Neuronal stem cell (in vitro differentiated cells): ENCODE results near the gene PGAP3.

Experiments
- DNase-seq: peaks from one replicate; pipeline ENCODE4 v3.0.0-alpha.2; 2013; ENCODE audit warnings: low spot score
- H2AFZ ChIP-seq: one replicate; pipeline ENCODE4 v1.6.1; 2013; ENCODE audit warnings: mild to moderate bottlenecking, low read length, inconsistent platforms
- H2AK5ac ChIP-seq: 2 replicates; pipeline ENCODE4 v1.6.1; 2013; ENCODE audit warnings: low read depth, mild to moderate bottlenecking, inconsistent platforms, low read length, moderate library complexity, mixed read lengths
- H2BK120ac ChIP-seq: 2 replicates; pipeline ENCODE4 v1.6.1; 2013; ENCODE audit warnings: low read depth, mild to moderate bottlenecking, inconsistent platforms, low read length, moderate library complexity, mixed read lengths
- H2BK12ac ChIP-seq: one replicate; pipeline ENCODE4 v1.6.1; 2013; ENCODE audit warnings: low read length, inconsistent platforms
- H2BK15ac ChIP-seq: 2 replicates; pipeline ENCODE4 v1.6.1; 2013; ENCODE audit warnings: mild to moderate bottlenecking, low read length, inconsistent platforms, mixed read lengths
- H2BK5ac ChIP-seq: one replicate; pipeline ENCODE4 v1.6.1; 2013; ENCODE audit warnings: inconsistent platforms, mild to moderate bottlenecking, low read length, moderate library complexity
- H3K14ac ChIP-seq: one replicate; pipeline ENCODE4 v1.6.1; 2013; ENCODE audit warnings: low read length, inconsistent platforms
- H3K18ac ChIP-seq: 2 replicates; pipeline ENCODE4 v1.6.1; 2013; ENCODE audit warnings: low read length, inconsistent platforms
- H3K23ac ChIP-seq: 2 replicates; pipeline ENCODE4 v1.6.1; 2013; ENCODE audit warnings: low read depth, mild to moderate bottlenecking, mixed read lengths, low read length, inconsistent platforms; ENCODE audit not compliant: poor library complexity
- H3K27ac ChIP-seq: replicated peaks from 3 replicates; pipeline ENCODE4 v1.5.1; 2013; ENCODE audit warnings: low read length, inconsistent platforms
- H3K27me3 ChIP-seq, 3 experiments: 2 replicates each; pipeline ENCODE4 v1.6.1; 2013; ENCODE audit warnings: low read length in 3 of 3, mild to moderate bottlenecking in 2 of 3, inconsistent platforms in 1 of 3, low read depth in 1 of 3, mixed read lengths in 1 of 3, moderate library complexity in 1 of 3; ENCODE audit not compliant: control insufficient read depth in 3 of 3, insufficient read depth in 3 of 3
- H3K36me3 ChIP-seq, 2 donors: replicated peaks in 1 of 2; 2 replicates each; pipeline ENCODE4 v1.6.1; 2013; ENCODE audit warnings: low read length in 2 of 2; ENCODE audit not compliant: control insufficient read depth in 2 of 2, insufficient read depth in 2 of 2
- H3K4ac ChIP-seq: 2 replicates; pipeline ENCODE4 v1.6.1; 2013; ENCODE audit warnings: inconsistent platforms, mild to moderate bottlenecking, low read length, moderate library complexity
- H3K4me1 ChIP-seq, 2 donors: 1 replicate in 1 of 2; 2 replicates in 1 of 2; pipeline ENCODE4 v1.6.1; 2013; ENCODE audit warnings: low read length in 2 of 2, low read depth in 1 of 2; ENCODE audit not compliant: control insufficient read depth in 2 of 2, insufficient read depth in 1 of 2
- H3K4me2 ChIP-seq: one replicate; pipeline ENCODE4 v1.6.1; 2013; ENCODE audit warnings: mild to moderate bottlenecking, low read length, inconsistent platforms; ENCODE audit not compliant: insufficient read depth, poor library complexity, severe bottlenecking
- H3K4me3 ChIP-seq, 2 donors: 2 replicates each; pipeline ENCODE4 v1.5.1; 2013; ENCODE audit warnings: low read length in 2 of 2, mild to moderate bottlenecking in 2 of 2, inconsistent platforms in 1 of 2, moderate library complexity in 1 of 2
- H3K79me1 ChIP-seq: one replicate; pipeline ENCODE4 v1.6.1; 2013; ENCODE audit warnings: low read depth, mild to moderate bottlenecking, inconsistent platforms, low read length, moderate library complexity
- H3K9ac ChIP-seq: one replicate; pipeline ENCODE4 v1.6.1; 2013; ENCODE audit warnings: mild to moderate bottlenecking, low read depth, low read length, inconsistent platforms; ENCODE audit not compliant: poor library complexity
- H3K9me3 ChIP-seq, 2 donors: replicated peaks in 1 of 2; 2 replicates each; pipeline versions ENCODE3 to v1.6.1; 2013; ENCODE audit warnings: low read length in 2 of 2, mild to moderate bottlenecking in 2 of 2, inconsistent platforms in 1 of 2, low read depth in 1 of 2, mixed read lengths in 1 of 2, moderate library complexity in 1 of 2; ENCODE audit not compliant: control insufficient read depth in 2 of 2, insufficient read depth in 1 of 2
- H4K8ac ChIP-seq: one replicate; pipeline ENCODE4 v1.6.1; 2013; ENCODE audit warnings: low read depth, mild to moderate bottlenecking, inconsistent platforms, low read length, moderate library complexity
- H4K91ac ChIP-seq: one replicate; pipeline ENCODE4 v1.6.1; 2013; ENCODE audit warnings: low read length, low read depth, mild to moderate bottlenecking, inconsistent platforms; ENCODE audit not compliant: poor library complexity
- WGBS, 2 donors: extraction: QIAGEN DNeasy Blood & Tissue Kit; methylation state at CpG; one replicate each; pipeline ENCODE4 v1.1.7; 2013; ENCODE audit warnings: missing lambda C conversion rate in 2 of 2, mixed read lengths in 1 of 2; ENCODE audit not compliant: insufficient read length in 2 of 2, insufficient replicate concordance in 1 of 2; ENCODE audit errors: extremely low coverage in 2 of 2; 5-methylcytosine and 5-hydroxymethylcytosine counted together

PGAP3 gene

GRCh38 chr17:39640591-39641031 lies 47.2 kb downstream of the PGAP3 start:
- H3K4me1 ChIP-seq, result peaks cover 15 to 28% of the 10 kb centered on the region in 2 donors
- H2AK5ac ChIP-seq, result no peak overlapping the region
- no peak overlapping the region for H3K9ac ChIP-seq
- H3K79me1 ChIP-seq, result peaks cover 15% of the 10 kb centered on the region
- H3K23ac ChIP-seq, result no peak overlapping the region
- no peak overlapping the region for H2BK120ac ChIP-seq
- no peak overlapping the region for H2BK15ac ChIP-seq
- H3K9me3 ChIP-seq, result no peaks in the 10 kb centered on the region
- H3K27me3 ChIP-seq, result no peaks in the 10 kb centered on the region
- H3K18ac ChIP-seq, result no peak overlapping the region
- no CpG with 5 or more reads among the region's 4 CpGs for WGBS, 2 donors
- no peak overlapping the region for H4K8ac ChIP-seq
- no peak overlapping the region for H3K4ac ChIP-seq
- H2BK12ac ChIP-seq, result no peak overlapping the region
- H3K14ac ChIP-seq, result no peak overlapping the region
- no peak overlapping the region for H3K27ac ChIP-seq
- no peak for DNase-seq
- no peak overlapping the region for H3K4me3 ChIP-seq
- H3K4me2 ChIP-seq, result no peak overlapping the region
- no peak overlapping the region for H4K91ac ChIP-seq
- no peak overlapping the region for H2BK5ac ChIP-seq
- H3K36me3 ChIP-seq, result no peaks in the 10 kb centered on the region
- no peak overlapping the region for H2AFZ ChIP-seq

DNA sequence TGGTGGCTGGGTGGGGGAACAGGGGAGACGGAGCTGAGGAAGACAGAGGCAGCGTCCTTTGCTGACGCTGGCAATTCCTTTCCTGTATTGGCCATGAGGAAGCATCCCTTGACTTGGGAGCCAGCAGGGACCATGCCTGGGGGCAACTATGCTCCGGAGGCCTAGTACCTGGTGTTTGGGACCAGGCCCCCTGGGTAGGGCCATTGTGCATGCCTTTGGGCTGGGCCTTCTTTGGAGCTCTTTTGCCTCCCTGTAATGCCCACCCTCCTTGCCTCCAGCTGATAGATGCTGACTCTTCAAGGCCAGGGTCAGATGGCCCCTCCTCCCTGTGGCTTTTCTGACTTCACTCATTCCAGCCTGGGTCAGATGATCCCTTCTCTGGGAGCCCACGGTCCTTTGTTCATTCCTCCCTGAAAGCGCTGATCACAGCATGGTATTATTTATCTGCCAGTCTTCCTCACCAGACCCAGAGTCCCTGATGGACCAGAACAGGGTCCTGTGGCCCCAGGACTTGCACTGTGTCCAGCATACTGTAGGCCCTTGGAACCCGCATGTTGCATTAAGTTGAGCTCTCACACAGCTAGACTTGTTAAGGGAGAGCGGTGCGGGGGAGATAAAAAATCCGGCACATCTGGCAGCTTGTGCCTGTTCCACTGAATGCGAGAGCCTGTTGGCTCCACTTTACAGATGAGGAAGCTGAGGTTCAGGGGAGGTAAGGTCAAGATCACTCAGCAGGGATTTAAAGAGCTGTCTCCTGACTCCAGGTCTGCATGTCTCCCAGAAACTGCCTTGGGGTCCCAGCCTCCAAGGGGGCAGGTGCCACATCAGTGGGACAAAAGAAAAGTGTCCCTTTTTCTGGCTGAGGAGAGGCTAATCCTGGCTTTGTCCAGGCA lies 48.0 kb downstream of the PGAP3 start:
- no peak overlapping the region for H3K27ac ChIP-seq
- no peak overlapping the region for H2BK15ac ChIP-seq
- no peak overlapping the region for H2BK120ac ChIP-seq
- H3K4me2 ChIP-seq, result no peak overlapping the region
- no peak overlapping the region for H2AFZ ChIP-seq
- H2AK5ac ChIP-seq, result no peak overlapping the region
- H3K27me3 ChIP-seq, result no peaks in the 10 kb centered on the region
- no peak overlapping the region for H3K4ac ChIP-seq
- H4K8ac ChIP-seq, result no peak overlapping the region
- H4K91ac ChIP-seq, result no peak overlapping the region
- DNase-seq, result no peak
- peak overlapping the region; percentile 31 for H2BK5ac ChIP-seq
- no peak overlapping the region for H3K14ac ChIP-seq
- H3K79me1 ChIP-seq, result peaks cover 13% of the 10 kb centered on the region
- no CpG with 5 or more reads among the region's 11 CpGs for WGBS, 2 donors
- no peaks in the 10 kb centered on the region for H3K36me3 ChIP-seq
- H3K4me1 ChIP-seq, result peaks cover 12 to 25% of the 10 kb centered on the region in 2 donors
- no peak overlapping the region for H3K9ac ChIP-seq
- H3K23ac ChIP-seq, result no peak overlapping the region
- H2BK12ac ChIP-seq, result no peak overlapping the region
- no peak overlapping the region for H3K4me3 ChIP-seq
- H3K18ac ChIP-seq, result no peak overlapping the region
- no peaks in the 10 kb centered on the region for H3K9me3 ChIP-seq

GRCh38 chr17:39639043-39639442 lies 48.8 kb downstream of the PGAP3 start:
- Histone ChIP-seq H4K91ac (no peak overlapping the region), H2AFZ (no peak overlapping the region), H3K14ac (no peak overlapping the region), H3K4me1 (peaks cover 10 to 27% of the 10 kb centered on the region in 2 donors), H2BK5ac (no peak overlapping the region), H2BK120ac (no peak overlapping the region), H2BK12ac (no peak overlapping the region), H2AK5ac (no peak overlapping the region), H3K4me2 (no peak overlapping the region), H3K4me3 (no peak overlapping the region), H4K8ac (no peak overlapping the region), H2BK15ac (no peak overlapping the region), H3K27ac (no peak overlapping the region), H3K27me3 (no peaks in the 10 kb centered on the region), H3K18ac (no peak overlapping the region), H3K4ac (no peak overlapping the region), H3K9me3 (no peaks in the 10 kb centered on the region), H3K9ac (no peak overlapping the region), H3K23ac (no peak overlapping the region), H3K79me1 (peaks cover 12% of the 10 kb centered on the region), H3K36me3 (no peaks in the 10 kb centered on the region)
- no peak for DNase-seq
- no CpG with 5 or more reads among the region's 2 CpGs for WGBS, 2 donors

DNA sequence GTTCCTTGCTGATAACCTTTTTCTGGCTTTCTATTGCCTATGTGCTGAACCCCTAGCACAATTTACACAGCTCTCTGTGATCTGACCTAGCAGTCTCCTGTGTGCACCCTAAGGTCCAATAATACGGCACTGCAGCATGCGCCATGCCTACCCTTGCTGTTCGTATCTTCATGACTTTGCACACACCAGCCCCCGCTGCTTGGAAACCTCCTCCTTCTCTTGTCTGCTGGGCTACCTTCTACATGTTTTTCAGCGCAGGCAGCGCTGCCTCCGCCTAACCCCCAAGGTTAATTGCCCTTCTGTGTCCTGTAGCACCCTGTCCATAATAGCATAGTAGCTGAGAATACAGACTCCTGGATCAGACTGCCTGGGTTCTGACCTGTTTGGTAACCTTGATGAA lies 49.5 kb downstream of the PGAP3 start:
- no peak overlapping the region for H3K9ac ChIP-seq
- H3K27me3 ChIP-seq, result no peaks in the 10 kb centered on the region
- no peak overlapping the region for H4K8ac ChIP-seq
- H4K91ac ChIP-seq, result no peak overlapping the region
- H3K4ac ChIP-seq, result no peak overlapping the region
- H3K23ac ChIP-seq, result no peak overlapping the region
- DNase-seq, result no peak
- peaks cover 10 to 27% of the 10 kb centered on the region in 2 donors for H3K4me1 ChIP-seq
- H3K4me2 ChIP-seq, result no peak overlapping the region
- no peaks in the 10 kb centered on the region for H3K9me3 ChIP-seq
- no peak overlapping the region for H3K18ac ChIP-seq
- H3K79me1 ChIP-seq, result peaks cover 10% of the 10 kb centered on the region
- peak overlapping the region in 1 of 2 donors; percentile 92 for H3K4me3 ChIP-seq
- H3K36me3 ChIP-seq, result no peaks in the 10 kb centered on the region
- H2BK5ac ChIP-seq, result no peak overlapping the region
- H2BK120ac ChIP-seq, result no peak overlapping the region
- H2BK12ac ChIP-seq, result no peak overlapping the region
- WGBS, 2 donors, result no CpG with 5 or more reads among the region's 7 CpGs
- no peak overlapping the region for H2AFZ ChIP-seq
- H3K27ac ChIP-seq, result no peak overlapping the region
- H2BK15ac ChIP-seq, result no peak overlapping the region
- H2AK5ac ChIP-seq, result no peak overlapping the region
- no peak overlapping the region for H3K14ac ChIP-seq
